Activated T-helper 2 cell treated with anti-CD3 and anti-CD28 coated beads, Interferon-gamma antibody, Interleukin-2, Interleukin-4, amounts not matched to agents 10 μg/mL and 5 μg/mL and 100 μg/mL, durations not matched to agents 14 hours and 24 hours and 36 hours (primary cell): ENCODE measurements around the gene PXYLP1. TPM values are rescaled to one million over a fixed set of nuclear protein-coding genes. Genes with fewer than 3 reads are reported as not detected.

ENCODE experiments used
- DNase-seq: peaks from one replicate; pipeline ENCODE4 v3.0.0; 2021; ENCODE audit warnings: low spot score
- H3K27ac Mint-ChIP-seq: one replicate; pipeline ENCODE4 v1.8.0; 2021; ENCODE audit warnings: mixed read lengths
- H3K27me3 Mint-ChIP-seq: one replicate; pipeline ENCODE4 v1.8.0; 2021; ENCODE audit warnings: low read depth, mixed read lengths
- H3K36me3 Mint-ChIP-seq: one replicate; pipeline ENCODE4 v1.8.0; 2021; ENCODE audit warnings: low read depth, mixed read lengths
- H3K4me1 Mint-ChIP-seq: one replicate; pipeline ENCODE4 v1.8.0; 2021; ENCODE audit warnings: low read depth, mixed read lengths
- H3K4me3 Mint-ChIP-seq: one replicate; pipeline ENCODE4 v1.8.0; 2021; ENCODE audit warnings: low read depth, mild to moderate bottlenecking, moderate library complexity, mixed read lengths
- H3K9me3 Mint-ChIP-seq: one replicate; pipeline ENCODE4 v1.8.0; 2021; ENCODE audit warnings: mixed read lengths
- intact Hi-C: fragments of 100-400 bp; cut with micrococcal nuclease; formaldehyde crosslinking; loops from one replicate; pipeline ENCODE4 v1.15.1; 2023
- total RNA-seq: library from RNA; stranded (reverse); gene quantifications from 2 replicates; pipeline ENCODE4 v1.2.3, GENCODE V29; 2022

The PXYLP1 gene
- total RNA-seq, 1 donor from 2014 or later = 57.2 TPM

DNA sequence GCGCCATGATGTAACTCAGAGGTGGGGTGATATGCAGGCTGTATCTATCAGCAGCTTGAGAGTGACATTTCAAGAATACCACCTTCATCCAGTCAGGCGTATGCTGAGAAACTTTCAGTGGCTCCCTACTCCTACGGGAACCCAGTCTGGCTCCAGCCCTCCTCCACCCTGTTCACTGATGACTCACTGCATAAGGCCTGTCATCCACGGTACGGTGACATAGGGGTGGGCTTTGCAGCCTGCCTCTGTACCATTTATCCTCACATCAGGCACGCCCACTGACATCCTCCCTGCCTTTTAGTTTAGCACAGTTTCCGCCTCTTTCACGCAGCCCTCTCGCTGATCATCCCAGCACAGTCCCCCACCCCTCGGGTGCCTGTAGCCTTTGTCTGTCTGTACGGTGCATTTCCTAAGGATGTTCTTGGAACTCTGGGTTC lies 11.7 kb downstream of the PXYLP1 start:
- peak overlapping the region; percentile 87 for H3K27ac Mint-ChIP-seq
- H3K4me3 Mint-ChIP-seq = peak overlapping the region; percentile 32
- intact Hi-C loops = loop anchor here (1.0 kb wide), 3 partner anchors 12 to 32 kb away; partner anchors contain the start of gene PXYLP1
- peaks cover 60% of the 10 kb centered on the region for H3K4me1 Mint-ChIP-seq
- DNase-seq = peak; percentile 61
- no peaks in the 10 kb centered on the region for H3K9me3 Mint-ChIP-seq
- H3K27me3 Mint-ChIP-seq = no peaks in the 10 kb centered on the region
- peaks cover 60% of the 10 kb centered on the region for H3K36me3 Mint-ChIP-seq

DNA sequence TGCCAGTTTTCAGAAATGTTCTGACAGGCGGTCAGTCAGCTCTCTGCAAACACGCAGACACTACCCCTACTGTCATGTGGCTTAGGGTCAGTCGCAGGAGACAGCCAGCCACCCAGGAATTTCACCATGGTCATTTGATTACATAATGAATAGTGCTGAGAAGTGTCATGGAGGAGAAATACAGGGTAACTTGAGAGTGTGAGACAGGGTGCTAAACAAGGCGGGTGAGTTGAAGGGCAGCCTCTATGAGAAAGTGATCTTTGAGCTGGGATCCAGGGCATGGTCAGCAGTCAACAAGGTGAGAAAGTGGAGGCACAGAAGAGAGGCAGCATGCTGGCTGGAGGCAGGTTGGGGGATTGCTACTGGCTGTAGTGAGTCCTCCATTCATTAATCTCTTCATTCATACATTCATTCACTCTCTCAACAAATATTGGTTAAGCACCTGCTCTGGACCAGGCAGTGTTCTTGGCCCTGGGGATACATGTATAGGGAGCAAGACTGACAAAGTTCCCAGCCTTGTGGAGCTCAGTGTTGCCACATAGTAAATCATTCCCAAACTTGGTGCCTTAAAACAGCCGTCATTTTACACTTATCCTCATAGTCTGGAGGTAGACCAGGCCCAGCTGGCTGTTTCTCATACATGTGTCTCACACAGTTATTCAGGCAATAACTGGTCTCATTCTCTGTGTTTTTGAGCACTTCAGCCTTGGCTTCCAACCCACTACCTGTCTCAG lies 14.8 kb downstream of the PXYLP1 start:
- Mint-ChIP-seq H3K36me3 (peaks cover 43% of the 10 kb centered on the region), H3K4me3 (no peak overlapping the region), H3K27ac (no peak overlapping the region), H3K4me1 (peaks cover 34% of the 10 kb centered on the region), H3K9me3 (no peaks in the 10 kb centered on the region), H3K27me3 (no peaks in the 10 kb centered on the region)
- DNase-seq = no peak
- intact Hi-C loops = no loop called here

DNA sequence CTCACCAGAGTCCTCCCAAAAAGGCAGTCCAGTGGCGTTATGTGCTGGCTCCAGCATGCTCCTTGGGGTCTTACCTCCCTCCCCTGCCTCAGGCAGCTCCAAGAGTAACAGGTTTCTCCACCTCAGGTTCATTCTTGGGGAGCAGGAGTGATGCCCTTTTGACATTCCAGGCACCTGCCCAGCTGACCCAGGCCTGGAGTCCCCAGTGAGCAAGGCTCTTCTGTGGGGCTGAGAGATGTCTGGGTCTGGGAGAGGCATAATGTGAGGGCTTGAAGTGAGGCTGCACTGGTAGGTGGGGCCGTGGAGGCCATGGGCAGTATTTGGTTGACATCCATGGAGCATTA lies 15.3 kb downstream of the PXYLP1 start:
- H3K4me1 Mint-ChIP-seq = peaks cover 29% of the 10 kb centered on the region
- no peaks in the 10 kb centered on the region for H3K27me3 Mint-ChIP-seq
- H3K36me3 Mint-ChIP-seq = peaks cover 41% of the 10 kb centered on the region
- H3K9me3 Mint-ChIP-seq = no peaks in the 10 kb centered on the region
- H3K27ac Mint-ChIP-seq = no peak overlapping the region
- intact Hi-C loops = no loop called here
- H3K4me3 Mint-ChIP-seq = no peak overlapping the region
- DNase-seq = no peak

DNA sequence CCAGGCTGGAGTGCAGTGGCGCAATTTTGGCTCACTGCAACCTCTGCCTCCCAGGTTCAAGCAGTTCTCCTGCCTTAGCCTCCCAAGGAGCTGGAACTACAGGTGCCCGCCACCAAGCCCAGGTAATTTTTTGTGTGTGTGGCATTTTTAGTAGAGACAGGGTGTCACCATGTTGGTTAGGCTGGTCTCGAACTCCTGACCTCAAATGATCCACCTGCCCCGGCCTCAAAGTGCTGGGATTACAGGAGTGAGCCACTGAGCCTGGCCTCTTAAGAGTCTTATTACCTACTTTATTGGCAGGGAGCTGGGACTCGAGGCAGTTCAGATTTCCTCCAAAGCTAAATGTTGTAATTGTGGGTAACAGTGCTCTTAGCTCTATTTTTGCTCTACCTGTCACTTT lies 16.4 kb downstream of the PXYLP1 start:
- Mint-ChIP-seq H3K9me3 (no peaks in the 10 kb centered on the region), H3K27me3 (no peaks in the 10 kb centered on the region), H3K4me1 (peaks cover 22% of the 10 kb centered on the region), H3K4me3 (no peak overlapping the region), H3K27ac (no peak overlapping the region), H3K36me3 (peaks cover 33% of the 10 kb centered on the region)
- intact Hi-C loops = no loop called here
- DNase-seq = no peak

DNA sequence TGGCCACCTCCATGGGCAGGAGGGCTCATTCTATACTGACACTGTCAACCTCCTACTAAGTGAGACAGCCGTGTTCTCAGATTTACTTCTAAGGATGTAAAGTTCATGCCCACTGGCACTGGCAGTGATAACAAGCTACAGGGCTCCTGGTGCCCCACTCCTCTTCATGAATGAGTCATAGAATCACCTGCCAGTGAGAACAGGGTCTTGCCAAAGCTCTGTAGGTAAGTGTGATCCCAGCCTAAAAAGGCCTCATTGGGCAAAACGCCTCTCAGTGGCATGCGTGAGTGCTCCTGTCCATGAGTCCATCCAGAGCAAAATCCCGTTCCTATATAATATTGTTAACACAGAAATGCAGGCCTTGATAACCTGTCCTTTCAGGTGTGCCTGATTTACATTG lies 17.4 kb downstream of the PXYLP1 start:
- DNase-seq = no peak
- peaks cover 31% of the 10 kb centered on the region for H3K36me3 Mint-ChIP-seq

DNA sequence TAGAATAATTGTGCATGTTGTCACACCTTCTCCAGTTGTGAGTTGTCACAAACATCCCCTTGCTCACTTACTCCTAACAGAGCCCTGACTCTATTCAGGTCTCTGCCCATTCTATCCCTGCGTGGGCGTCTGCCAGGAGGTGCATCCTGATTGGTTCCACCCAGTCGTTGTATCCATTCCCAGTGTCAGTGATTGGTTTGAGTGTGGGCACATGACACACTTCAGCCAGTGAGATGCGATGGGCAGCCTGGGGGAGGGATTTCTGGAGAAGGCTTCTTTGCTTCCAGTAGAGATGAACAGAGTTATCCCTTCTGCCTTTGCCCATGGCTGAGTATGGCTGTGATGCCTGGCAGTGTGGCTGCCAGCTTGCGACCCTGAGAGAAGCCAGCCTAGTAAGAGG lies 18.7 kb downstream of the PXYLP1 start:
- H3K9me3 Mint-ChIP-seq = no peaks in the 10 kb centered on the region
- H3K27ac Mint-ChIP-seq = no peak overlapping the region
- DNase-seq = no peak
- H3K27me3 Mint-ChIP-seq = no peaks in the 10 kb centered on the region
- intact Hi-C loops = no loop called here
- H3K4me3 Mint-ChIP-seq = no peak overlapping the region
- H3K4me1 Mint-ChIP-seq = peaks cover 25% of the 10 kb centered on the region
- peaks cover 26% of the 10 kb centered on the region for H3K36me3 Mint-ChIP-seq

More for the DNA sequence above, 17.4 kb downstream of the PXYLP1 start:
- intact Hi-C loops = no loop called here
- Mint-ChIP-seq H3K9me3 (no peaks in the 10 kb centered on the region), H3K27me3 (no peaks in the 10 kb centered on the region), H3K4me1 (peaks cover 20% of the 10 kb centered on the region), H3K4me3 (no peak overlapping the region), H3K27ac (no peak overlapping the region)

DNA sequence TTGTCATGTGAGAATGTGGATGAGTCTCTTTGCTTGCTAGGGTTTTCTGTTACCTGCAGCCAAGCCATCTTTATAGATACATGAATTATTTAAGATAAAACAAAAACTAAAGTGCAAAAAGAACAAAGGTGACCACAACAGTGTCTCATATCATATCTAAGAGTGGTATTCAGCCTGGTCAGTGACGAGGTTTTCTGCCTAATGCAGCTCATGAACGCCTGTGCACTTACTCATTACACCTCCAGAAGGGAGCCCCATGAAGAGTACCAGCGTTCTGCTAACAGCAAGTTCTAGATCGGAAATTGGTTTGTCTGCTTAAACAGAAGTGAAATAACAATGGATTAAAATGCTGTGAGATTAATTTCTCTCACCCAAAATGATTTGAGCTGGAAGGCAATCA lies 19.2 kb downstream of the PXYLP1 start:
- intact Hi-C loops = no loop called here
- Mint-ChIP-seq H3K4me3 (no peak overlapping the region), H3K4me1 (peaks cover 28% of the 10 kb centered on the region), H3K27ac (no peak overlapping the region), H3K36me3 (peaks cover 24% of the 10 kb centered on the region), H3K27me3 (no peaks in the 10 kb centered on the region), H3K9me3 (no peaks in the 10 kb centered on the region)
- no peak for DNase-seq

DNA sequence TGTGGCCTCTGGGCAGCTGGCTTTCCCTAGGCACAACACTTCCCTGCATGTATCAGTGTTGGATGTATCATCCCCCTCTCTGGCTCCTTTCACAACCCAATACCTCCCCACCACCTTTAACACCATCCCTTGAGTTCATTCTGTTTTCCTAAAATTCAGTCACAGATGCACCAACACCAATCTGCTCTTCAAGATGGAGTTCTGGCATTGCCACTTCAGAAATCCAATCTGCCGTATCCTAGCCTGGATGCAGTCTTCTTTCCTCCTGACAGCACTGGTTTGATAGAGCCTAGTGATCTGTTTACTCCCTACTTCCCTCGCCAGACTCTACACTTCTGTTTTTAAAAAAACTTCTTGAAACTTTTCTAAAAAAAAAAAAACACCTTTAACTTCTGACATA lies 21.7 kb downstream of the PXYLP1 start:
- peaks cover 48% of the 10 kb centered on the region for H3K4me1 Mint-ChIP-seq
- H3K27me3 Mint-ChIP-seq = no peaks in the 10 kb centered on the region
- H3K27ac Mint-ChIP-seq = no peak overlapping the region
- no peaks in the 10 kb centered on the region for H3K9me3 Mint-ChIP-seq
- H3K4me3 Mint-ChIP-seq = no peak overlapping the region
- no peak for DNase-seq
- peaks cover 28% of the 10 kb centered on the region for H3K36me3 Mint-ChIP-seq
- intact Hi-C loops = no loop called here

DNA sequence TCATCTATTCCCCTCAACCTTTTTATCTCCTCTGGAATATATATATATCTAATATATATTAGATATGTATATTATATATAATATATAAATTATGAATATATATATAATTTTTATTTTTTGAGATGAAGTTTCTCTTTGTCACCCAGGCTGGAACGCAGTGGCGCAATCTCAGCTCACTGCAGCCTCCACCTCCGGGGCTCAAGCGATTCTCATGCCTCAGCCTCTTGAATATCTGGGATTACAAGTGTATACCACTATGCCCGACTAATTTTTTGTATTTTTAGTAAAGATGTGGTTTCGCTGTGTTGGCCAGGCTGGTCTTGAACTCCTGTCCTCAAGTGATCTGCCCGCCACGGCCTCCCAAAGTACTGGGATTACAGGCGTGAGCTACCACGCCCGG lies 22.2 kb downstream of the PXYLP1 start:
- H3K36me3 Mint-ChIP-seq = peaks cover 30% of the 10 kb centered on the region
- no peaks in the 10 kb centered on the region for H3K9me3 Mint-ChIP-seq
- H3K4me1 Mint-ChIP-seq = peaks cover 52% of the 10 kb centered on the region
- DNase-seq = no peak
- H3K27me3 Mint-ChIP-seq = no peaks in the 10 kb centered on the region
- no peak overlapping the region for H3K27ac Mint-ChIP-seq
- intact Hi-C loops = no loop called here
- no peak overlapping the region for H3K4me3 Mint-ChIP-seq

DNA sequence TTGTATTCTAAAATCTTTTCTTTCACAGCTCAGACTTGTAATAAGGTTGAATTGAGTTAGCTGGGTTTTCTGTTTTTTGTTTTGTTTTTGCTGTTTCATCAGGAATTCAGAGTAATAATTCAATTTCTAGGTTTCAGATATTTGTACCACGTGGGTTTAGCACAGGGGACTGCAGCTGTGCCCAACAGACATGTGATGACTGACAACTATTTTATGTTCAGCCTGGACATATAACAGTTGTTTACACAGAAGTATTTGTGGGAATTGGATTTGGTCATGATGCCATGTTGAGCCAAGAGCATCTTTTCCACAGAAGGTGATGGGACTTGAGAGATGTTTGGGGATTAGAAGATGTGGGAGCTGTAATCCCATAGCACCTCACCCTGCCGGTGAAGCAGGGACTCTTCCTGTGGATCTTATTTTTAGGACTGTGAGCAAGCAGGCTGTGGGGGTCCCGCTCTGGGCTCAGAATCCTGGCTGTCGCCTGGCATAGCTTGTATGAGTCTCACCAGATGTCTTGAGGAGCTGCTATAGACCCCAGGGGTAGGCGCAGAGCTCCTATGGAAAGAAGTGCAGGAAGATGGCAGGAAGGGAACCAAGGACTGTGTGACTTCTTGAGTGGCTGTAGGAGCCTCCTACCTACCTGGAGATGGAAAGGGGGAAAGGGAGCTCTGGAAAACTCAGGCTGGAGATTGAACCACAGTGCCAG lies 23.7 kb downstream of the PXYLP1 start:
- Mint-ChIP-seq H3K27me3 (no peaks in the 10 kb centered on the region), H3K9me3 (no peaks in the 10 kb centered on the region), H3K36me3 (peaks cover 41% of the 10 kb centered on the region), H3K4me1 (peaks cover 67% of the 10 kb centered on the region), H3K27ac (peak overlapping the region; percentile 39), H3K4me3 (no peak overlapping the region)
- no peak for DNase-seq
- intact Hi-C loops = no loop called here

DNA sequence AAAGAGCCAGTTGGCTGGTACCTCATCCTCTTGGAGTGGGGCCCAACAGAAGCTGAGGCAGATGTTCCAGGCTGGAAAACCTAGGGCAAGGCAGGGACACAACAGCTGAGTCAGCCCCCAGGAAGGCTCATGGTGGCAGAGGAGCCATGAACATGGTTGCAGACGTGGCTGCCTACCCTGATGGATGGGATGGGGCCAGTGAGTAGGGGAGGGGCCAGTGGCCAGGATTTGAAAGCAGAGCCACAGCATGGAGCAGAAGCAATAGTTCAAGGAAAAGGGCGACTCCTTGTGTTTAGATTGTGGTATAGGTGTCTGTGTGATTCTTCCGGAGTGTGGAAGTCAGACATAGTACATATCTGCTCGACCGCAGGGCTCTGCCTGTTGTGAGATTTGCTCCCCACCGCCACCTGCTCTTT lies 24.2 kb downstream of the PXYLP1 start:
- intact Hi-C loops = loop anchor here (2.0 kb wide), 1 partner anchor 63 kb away; no protein-coding TSS in a partner anchor
- Mint-ChIP-seq H3K27me3 (no peaks in the 10 kb centered on the region), H3K4me1 (peaks cover 68% of the 10 kb centered on the region), H3K36me3 (peaks cover 41% of the 10 kb centered on the region), H3K27ac (peak overlapping the region; percentile 57), H3K9me3 (no peaks in the 10 kb centered on the region), H3K4me3 (no peak overlapping the region)
- peak; percentile 42 for DNase-seq

DNA sequence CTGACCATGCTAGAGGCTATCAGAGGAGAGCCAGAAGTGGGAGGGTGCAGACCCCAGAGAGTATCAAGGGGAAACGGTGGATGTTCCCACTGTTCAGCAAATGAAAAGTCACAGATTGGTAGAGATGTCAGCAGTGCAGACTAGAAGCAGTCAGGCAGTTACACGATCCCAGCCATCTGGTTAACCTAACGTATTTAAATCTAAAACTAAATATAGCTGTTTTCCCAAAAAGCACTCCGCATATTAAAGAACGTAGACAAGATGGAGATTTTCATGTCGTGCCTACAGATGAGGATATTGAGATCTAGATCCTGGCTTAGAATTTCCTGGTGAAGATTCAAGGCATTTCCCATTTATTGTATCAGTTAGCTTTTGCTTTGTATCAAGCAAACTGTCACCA lies 25.2 kb downstream of the PXYLP1 start:
- peak overlapping the region; percentile 36 for H3K27ac Mint-ChIP-seq
- H3K4me3 Mint-ChIP-seq = no peak overlapping the region
- no peaks in the 10 kb centered on the region for H3K9me3 Mint-ChIP-seq
- peaks cover 77% of the 10 kb centered on the region for H3K4me1 Mint-ChIP-seq
- no peaks in the 10 kb centered on the region for H3K27me3 Mint-ChIP-seq
- no peak for DNase-seq
- intact Hi-C loops = loop anchor here (2.0 kb wide), 1 partner anchor 64 kb away; no protein-coding TSS in a partner anchor
- peaks cover 43% of the 10 kb centered on the region for H3K36me3 Mint-ChIP-seq

DNA sequence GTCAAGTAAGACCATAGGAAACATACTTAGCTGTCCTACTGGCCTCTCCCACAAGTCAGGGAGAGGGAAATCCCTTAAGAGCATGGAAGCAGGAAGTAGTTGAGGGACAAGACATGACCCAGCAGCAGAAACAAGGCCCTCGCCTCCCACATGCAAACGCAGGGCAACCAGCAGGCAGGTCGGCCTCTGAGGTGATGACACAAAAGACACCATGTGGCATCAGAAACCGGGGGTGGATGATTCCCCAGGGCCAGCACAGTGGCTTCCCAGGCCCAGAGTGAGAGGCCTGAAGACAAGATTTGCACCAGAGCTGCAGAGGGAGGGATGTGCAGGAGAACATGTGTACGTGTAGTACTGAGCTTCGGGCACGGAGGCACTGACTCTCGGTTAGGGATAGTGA lies 26.3 kb downstream of the PXYLP1 start:
- H3K4me1 Mint-ChIP-seq = peaks cover 84% of the 10 kb centered on the region
- H3K27ac Mint-ChIP-seq = peak overlapping the region; percentile 80
- DNase-seq = no peak

More for the DNA sequence above, 26.3 kb downstream of the PXYLP1 start:
- H3K9me3 Mint-ChIP-seq = no peaks in the 10 kb centered on the region
- intact Hi-C loops = loop anchor here (1.0 to 2.0 kb wide), 3 partner anchors 15 to 65 kb away; partner anchors contain the start of gene PXYLP1
- peaks cover 47% of the 10 kb centered on the region for H3K36me3 Mint-ChIP-seq
- H3K27me3 Mint-ChIP-seq = no peaks in the 10 kb centered on the region
- peak overlapping the region; percentile 17 for H3K4me3 Mint-ChIP-seq
